Fibroblast of lung (primary cell): ENCODE results near the gene FSTL5.

Source experiments
- EZH2 ChIP-seq: IDR thresholded peaks from 2 replicates; pipeline ENCODE4 v1.5.1; 2012; ENCODE audit warnings: low read length, control low read depth, mild to moderate bottlenecking; ENCODE audit errors: missing control alignments
- TF ChIP-seq, protein P1 (sequence below), 2 donors: IDR thresholded peaks in 1 of 2; conservative IDR thresholded peaks in 1 of 2; 1 replicate in 1 of 2; 2 replicates in 1 of 2; pipeline ENCODE4 v1.5.1; 2011 to 2012; ENCODE audit warnings: low read length in 2 of 2, control low read depth in 1 of 2, inconsistent platforms in 1 of 2, low read depth in 1 of 2, mild to moderate bottlenecking in 1 of 2

DNA sequence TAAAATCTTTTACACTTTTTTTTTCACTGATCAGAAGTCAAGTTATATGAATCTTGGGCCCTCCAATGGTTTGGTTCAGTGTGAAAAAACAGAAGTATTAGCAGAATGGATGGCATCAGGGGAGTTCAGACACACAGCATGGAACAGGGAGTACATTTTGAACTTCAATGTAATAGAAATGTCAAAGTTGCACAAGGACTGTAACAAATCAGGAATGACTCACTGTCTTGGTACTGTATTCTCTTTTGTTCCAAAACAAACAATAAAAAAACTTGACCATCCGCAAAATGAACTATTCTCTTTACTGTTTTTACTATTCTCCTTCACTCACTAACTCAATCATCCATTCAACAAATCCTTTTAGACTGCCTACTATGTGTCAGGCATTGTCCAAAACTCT is 401.0 kb downstream of the FSTL5 start:
- TF ChIP-seq, protein P1, sequence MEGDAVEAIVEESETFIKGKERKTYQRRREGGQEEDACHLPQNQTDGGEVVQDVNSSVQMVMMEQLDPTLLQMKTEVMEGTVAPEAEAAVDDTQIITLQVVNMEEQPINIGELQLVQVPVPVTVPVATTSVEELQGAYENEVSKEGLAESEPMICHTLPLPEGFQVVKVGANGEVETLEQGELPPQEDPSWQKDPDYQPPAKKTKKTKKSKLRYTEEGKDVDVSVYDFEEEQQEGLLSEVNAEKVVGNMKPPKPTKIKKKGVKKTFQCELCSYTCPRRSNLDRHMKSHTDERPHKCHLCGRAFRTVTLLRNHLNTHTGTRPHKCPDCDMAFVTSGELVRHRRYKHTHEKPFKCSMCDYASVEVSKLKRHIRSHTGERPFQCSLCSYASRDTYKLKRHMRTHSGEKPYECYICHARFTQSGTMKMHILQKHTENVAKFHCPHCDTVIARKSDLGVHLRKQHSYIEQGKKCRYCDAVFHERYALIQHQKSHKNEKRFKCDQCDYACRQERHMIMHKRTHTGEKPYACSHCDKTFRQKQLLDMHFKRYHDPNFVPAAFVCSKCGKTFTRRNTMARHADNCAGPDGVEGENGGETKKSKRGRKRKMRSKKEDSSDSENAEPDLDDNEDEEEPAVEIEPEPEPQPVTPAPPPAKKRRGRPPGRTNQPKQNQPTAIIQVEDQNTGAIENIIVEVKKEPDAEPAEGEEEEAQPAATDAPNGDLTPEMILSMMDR (conservative IDR thresholded peaks at IDR 0.05 in 1 of 2, IDR thresholded peaks at IDR 0.05 in 1 of 2; ENCODE audit: low read depth in 1 of 2, low read length in 2 of 2) = no peak
- no peak for TF ChIP-seq EZH2
